ENCODE measurements around the gene MEGF6.

Gene MEGF6

DNA sequence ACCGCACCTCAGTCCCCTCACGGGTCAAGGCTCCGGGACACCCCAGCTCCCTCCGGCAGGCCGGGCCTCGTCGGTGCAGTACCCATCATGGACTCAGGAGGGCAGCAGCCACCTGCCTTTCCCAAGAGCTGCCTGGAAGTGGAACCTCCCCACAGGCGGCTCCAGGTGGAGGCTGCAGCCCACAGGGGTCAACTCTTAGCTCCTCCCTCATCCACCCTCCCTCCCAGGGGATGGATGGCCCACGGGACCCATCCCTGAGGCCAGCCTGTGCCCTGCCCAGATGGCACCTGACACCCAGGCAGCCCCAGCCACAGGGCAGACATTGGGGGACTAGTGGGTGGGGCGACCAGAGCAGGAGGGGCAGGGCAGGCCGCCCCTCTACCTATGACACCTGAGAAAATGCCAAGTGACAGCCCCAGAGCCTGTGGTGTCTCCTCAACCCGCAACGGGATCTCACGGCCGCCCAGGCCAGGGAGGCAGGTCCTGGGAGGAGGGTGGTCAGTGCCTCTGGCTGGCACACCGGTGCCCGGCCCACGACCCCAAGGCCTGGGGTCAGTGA is 158.0 kb downstream of the MEGF6 start:
- DNase-seq, result peak; percentile 70

DNA sequence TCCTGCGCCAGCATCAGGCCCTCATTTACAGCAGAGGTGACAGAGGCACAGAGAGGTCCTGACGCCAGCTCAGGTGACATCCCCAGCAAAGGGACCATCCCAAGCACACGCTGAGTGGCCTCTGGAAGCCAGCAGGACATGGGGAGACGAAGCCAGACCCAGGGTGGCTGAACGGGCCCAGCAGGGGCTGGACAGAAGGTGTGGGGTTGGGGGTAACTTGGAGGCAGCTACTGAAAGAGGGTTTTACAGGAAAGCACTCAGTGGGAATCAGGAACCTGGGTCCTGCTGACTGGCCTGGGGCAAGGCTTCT is 158.5 kb downstream of the MEGF6 start:
- no peak for DNase-seq

DNA sequence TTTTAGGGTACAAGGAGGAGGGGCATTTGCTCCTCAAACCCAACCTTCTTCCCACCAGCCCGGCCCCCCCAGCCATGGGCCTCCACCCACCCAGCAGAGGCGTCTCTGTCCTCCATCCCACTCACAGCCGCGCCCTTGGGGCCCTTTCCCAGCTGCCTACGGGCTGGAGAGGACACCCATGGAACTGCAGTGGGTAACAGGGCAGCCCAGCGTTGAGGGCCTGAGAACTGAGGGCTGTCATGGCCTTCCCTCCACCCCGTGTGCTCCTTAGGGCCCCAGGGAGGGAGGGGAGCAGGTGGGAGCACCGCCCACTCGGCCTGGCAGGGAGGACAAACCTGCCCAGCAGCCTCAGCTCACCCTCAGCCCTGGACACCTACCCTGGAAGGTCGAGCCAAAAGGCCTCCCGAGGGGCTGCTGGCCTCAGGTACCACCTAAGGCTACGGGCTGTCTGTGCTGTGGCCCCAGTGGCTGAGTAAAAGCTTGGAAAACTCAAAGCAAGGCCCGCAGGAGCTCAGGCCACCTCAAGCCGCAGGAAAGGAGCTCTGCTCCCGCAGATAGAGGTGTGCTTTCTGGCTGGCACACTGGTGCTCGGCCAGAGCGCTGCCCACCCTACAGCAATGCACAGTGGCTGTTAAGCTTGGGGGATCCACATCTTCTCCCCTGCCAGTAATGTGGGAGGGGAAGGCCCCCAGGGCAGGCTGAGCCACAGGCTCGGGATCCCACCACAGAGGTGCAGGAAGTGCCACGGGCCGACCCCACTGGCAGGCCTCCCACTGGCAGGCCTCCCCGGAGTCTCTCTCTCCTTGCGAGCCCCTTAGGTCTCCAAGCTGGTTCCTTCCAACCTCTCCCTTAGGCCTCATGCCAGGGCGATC is 159.1 kb downstream of the MEGF6 start:
- DNase-seq, result no peak

DNA sequence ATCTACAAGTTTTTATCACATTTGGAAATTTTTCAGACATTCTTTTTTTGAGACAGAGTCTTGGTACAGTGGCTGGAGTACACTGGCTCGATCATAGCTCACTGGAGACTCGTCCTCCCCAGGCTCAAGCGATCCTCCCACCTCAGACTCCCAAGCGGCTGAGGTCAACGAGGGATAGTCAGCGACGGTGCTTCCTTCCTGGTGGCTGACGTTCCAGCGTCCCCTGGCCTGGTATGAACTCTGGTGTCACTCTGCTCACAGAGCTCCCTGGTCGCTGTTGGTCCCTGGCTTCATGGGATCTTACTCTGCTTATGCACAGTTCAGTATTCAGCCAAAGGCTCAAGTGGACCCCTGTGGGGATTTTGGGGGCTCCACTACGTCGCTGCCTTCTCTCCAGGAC is 160.3 kb downstream of the MEGF6 start:
- DNase-seq, result no peak

DNA sequence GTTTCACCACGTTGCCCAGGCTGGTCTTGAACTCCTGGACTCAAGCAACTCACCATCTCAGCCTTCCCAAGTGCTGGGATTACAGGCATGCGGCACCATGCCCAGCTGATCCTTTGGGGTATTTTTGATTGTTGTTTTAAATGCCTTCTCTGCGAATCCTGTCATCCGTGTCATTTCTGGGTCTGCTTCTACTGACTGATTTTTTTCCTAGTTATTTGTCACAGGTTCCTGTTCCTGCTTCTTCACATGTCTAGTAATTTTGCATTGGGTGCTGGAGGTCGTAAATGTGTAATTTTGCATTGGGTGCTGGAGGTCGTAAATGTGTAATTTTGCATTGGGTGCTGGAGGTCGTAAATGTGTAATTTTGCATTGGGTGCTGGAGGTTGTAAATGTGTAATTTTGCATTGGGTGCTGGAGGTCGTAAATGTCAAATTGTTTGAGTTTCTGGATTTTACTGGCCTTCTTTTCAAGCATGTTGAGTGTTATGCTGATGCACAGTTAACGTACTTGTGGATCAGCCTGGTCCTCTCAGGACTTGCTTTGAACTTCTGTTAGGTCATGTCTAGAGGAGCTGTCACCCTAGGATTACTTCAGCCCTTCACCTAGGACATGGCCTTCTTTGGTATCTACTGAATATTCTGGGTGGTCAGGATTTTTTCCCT is 161.0 kb downstream of the MEGF6 start:
- DNase-seq, result no peak

DNA sequence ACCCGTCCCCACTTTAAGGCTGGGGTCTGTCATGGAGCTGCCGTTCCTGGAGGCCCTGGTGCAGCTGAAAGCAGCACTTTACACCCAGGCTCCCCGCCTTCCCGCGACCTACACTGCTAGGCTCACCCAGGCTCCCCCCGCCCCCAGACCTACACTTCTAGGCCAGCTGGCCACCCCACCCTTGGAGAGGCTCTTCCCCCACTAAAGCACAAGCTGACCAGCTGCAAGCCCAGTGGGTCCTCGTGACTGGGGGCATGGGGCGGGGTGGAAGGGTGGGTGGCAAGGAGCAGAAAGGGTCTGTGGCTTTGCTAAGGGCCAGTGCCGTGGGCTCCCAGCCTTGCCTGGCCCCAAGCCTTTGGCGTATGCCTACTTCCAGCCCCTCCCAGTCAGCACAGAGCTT is 166.6 kb downstream of the MEGF6 start:
- no peak for DNase-seq

DNA sequence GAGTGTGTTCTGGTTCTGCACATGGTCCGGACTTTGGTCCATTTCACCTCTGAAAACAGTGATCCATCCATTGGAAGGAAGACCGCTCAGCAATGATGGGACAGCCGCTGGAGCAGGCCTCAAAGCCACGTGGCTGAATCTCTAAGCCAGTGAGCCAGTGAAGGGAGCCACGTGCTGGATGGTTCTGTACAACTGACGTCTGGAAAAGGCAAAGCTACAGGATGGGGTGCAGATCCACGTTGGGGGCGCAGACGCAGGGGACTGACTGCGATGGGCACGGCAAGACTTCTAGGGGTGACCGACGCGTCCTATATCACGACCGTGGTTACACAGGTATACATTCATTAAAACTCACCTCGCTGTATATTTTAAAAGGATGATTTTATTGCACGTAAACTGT is 167.0 kb downstream of the MEGF6 start:
- no peak for DNase-seq

DNA sequence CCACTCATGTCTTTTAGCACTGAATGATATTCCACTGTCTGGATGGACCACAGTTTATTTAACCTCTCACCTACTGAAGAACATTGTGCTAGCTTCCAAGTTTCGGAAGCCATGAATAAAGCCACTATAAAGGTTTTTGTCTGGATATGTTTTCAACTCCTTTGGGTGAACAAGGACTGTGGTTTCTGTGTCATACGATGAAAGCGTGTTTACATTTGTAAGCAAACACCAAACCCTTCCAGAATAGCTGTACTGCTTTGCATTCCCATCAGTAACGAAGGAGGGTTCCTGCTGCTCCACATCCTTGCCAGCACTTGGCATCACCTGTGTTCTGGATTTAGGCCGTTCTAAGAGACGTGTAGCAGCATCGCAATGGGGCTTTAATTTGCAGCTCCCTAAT is 167.5 kb downstream of the MEGF6 start:
- DNase-seq, result no peak

DNA sequence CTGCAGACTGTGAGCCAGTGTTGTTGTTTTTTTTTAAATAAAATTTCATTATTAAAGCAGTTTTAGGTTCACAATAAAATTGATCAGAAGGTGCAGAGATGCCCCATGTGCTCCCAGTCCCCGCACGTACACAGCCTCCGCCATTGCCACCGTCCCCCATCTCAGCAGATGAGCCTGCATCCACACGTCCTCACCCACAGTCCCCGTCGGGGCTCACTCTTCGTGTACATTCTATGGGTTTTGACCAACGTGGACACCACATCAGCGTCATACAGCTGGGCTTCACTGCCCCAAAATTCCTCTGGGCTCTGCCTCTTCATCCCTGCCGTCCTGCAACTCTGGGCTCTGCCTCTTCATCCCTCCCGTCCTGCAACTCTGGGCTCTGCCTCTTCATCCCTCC is 168.4 kb downstream of the MEGF6 start:
- no peak for DNase-seq

DNA sequence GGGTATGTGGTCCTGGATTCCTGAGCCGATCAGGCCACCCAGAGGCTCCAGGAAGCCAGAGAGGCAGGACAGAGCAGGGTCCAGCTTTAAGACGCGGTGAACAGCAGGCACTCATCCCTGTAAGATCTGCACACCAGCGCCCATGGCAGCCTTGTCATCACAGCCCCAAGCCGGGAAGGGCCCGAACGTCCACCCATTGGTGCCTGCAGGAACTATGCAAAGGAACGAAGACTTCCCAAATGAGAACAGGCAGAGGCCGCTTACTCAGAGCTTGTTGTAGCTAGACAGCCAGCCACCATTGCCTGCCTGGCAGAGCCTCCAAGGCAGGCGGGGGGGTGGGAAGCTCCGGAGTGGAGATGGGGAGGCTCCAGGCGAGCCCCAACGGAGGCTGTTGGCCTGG is 169.0 kb downstream of the MEGF6 start:
- DNase-seq, result no peak

DNA sequence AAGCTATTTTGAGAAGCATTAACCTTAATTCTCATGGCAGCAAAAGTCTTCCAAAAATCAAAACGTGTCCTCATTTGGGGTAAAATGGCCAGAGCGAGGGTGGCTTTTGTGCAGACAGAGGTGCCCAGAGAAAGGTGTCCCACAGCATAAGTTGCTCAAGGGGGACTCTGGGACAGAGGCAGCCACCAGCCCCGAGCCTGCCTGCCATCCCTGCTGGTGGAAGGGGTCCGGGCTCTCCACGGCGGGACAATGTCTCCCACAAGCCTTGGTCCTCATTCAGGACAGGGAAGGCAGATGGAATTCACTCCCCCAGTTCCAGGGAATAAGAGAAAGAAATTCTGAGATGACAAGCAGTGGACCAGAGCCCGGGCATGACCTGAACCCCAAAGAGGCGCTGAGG is 169.4 kb downstream of the MEGF6 start:
- no peak for DNase-seq

DNA sequence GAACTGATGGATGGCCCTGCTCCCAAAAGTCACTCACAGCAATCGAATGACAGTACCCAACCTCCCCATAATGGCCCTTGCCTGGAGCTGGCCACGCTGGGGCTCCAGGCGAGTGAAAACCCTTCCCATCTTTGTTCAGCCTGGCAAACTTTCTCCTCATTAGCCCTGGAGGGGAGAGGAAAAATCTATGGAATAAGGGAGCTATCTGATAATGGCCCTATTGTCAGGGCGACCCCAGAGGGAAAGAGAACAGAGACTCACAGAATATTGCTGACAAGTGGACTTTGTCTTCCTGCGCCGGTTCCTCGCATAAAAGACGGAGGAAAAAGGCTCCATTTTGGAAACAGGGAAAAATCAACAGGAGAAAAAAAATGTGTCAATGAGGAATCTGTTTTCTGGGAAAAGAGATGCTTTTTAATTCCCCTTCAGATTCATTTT is 169.9 kb downstream of the MEGF6 start:
- DNase-seq, result no peak

DNA sequence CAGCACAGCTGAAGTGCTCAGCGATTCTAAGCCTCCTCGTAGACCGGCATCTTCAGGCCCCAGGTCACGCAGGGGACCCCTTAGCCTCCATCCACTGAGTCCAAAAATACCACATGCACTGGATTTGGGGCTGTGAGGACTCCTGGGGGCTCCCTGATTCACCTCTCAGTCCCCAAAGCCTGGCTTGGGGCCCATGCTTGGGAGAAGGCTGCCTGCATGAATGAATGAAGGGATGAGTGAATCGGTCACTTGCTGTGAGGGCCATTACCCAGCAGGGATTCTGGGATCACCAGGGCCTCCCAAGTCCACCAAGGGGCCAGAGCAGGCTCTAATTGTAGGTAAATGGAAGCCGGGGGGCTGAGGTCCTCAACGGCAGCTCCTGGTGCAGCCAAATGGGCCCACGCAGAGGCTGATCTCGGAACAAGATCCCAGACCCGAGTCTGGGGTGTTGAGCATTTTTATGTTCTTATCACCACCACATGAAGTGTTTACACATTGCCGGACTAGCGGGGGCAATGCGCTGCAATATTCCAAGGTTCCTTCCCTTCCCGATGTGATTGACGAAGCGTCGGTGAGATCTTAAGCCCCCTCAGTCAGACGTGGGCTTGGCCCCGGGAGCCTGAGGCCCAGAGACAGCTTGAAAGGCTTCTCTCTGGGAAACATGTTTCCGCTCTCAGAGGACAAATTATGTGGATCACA is 170.4 kb downstream of the MEGF6 start:
- no peak for DNase-seq

DNA sequence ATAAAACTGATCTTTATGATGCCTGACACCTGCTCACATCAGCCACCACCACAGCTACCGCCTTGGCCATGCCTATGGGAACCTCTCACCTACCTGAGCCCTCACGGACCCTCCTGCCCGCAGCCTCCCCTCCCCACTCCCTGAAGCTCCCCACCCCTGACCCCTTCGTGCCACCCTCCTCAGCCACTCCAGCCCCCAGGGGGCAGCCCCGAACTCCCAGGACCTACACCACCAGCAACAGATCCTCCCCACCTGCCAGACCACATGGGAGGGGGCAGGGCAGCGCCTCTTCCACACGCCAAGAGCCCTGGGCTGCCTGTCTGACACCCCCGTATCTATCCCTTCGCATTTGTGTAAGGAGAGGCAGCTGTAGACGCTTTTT is 171.0 kb downstream of the MEGF6 start:
- no peak for DNase-seq

All from stimulated activated CD4-positive, alpha-beta T cell treated with anti-CD3 and anti-CD28 coated beads, Interleukin-12 subunit alpha, Interleukin-12 subunit beta, amount 100 ng/mL, for 4 hours (primary cell).